ENCODE results near the gene FAM168A. TPM values are rescaled to one million over a fixed set of nuclear protein-coding genes. Genes with fewer than 3 reads are reported as not detected.
"Not testable (repeated sequence)": the region's sequence is repeated elsewhere in the genome, so short reads cannot be mapped to it uniquely, and the experiment has no call there.

The FAM168A gene
- total and polyA plus RNA-seq, 4 donors: 4.8 to 14.6 (median 9.1) TPM

DNA sequence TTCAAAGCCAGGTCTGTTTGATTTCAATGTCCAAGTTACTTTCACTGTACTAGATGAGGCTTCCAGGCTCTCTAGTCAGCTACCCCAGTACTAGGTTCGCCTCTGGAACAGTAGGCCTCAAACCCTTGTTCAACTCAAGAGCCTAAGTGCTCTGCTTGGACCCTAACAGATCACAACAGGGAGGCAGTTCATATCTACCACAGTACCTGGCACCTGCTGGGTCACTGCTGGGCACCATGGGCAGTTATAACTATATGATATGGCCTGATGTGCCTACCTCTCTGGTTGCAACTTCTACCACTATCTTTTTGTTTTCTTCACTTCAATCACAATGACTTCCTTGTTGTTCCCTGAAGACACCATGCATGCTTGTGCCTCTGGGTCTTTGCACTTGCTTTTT is 124.7 kb downstream of the FAM168A start:
- H3K9me3 ChIP-seq (ENCODE audit: control insufficient read depth in 4 of 4, low read length in 3 of 4): no peaks in the 10 kb centered on the region
- H3K4me1 ChIP-seq (ENCODE audit: control insufficient read depth in 4 of 4, insufficient read depth in 4 of 4, low read length in 3 of 4): peaks cover 0 to 9% (median 0%) of the 10 kb centered on the region in 4 donors
- no peaks in the 10 kb centered on the region for H3K27me3 ChIP-seq (ENCODE audit: control insufficient read depth in 4 of 4, insufficient read depth in 4 of 4, low read length in 3 of 4)
- H3K4me3 ChIP-seq (ENCODE audit: low read depth in 1 of 3, low read length in 3 of 3): no peak overlapping the region
- whole genome bisulfite sequencing: 93% methylated on average over 1 of the region's 1 CpG
- DNase-seq (ENCODE audit: low spot score): no peak
- no peak overlapping the region for H3K27ac ChIP-seq (ENCODE audit: low read depth in 1 of 2, low read length in 2 of 2)
- H3K36me3 ChIP-seq (ENCODE audit: control insufficient read depth in 4 of 4, insufficient read depth in 3 of 4, low read depth in 1 of 4, low read length in 3 of 4): no peaks in the 10 kb centered on the region
- H3K9ac ChIP-seq (ENCODE audit: low read depth in 1 of 2, low read length in 2 of 2): no peak overlapping the region
- TF ChIP-seq RAD21 (IDR thresholded peaks at IDR 0.05) (no peak), HNF4A (conservative IDR thresholded peaks at IDR 0.05) (no peak), FOXA2 (IDR thresholded peaks at IDR 0.05) (no peak), EGR1 (IDR thresholded peaks at IDR 0.05; ENCODE audit: low read depth in 2 of 2) (no peak), HNF4G (IDR thresholded peaks at IDR 0.05) (no peak), SP1 (IDR thresholded peaks at IDR 0.05) (no peak), NR2F2 (IDR thresholded peaks at IDR 0.05) (no peak), TAF1 (conservative IDR thresholded peaks at IDR 0.05) (no peak), GABPA (IDR thresholded peaks at IDR 0.05 in 1 of 2, conservative IDR thresholded peaks at IDR 0.05 in 1 of 2) (no peak), JUND (IDR thresholded peaks at IDR 0.05) (no peak), YY1 (IDR thresholded peaks at IDR 0.05) (no peak), ATF3 (IDR thresholded peaks at IDR 0.05) (no peak), RXRA (IDR thresholded peaks at IDR 0.05) (no peak)
- TF ChIP-seq, protein P1, sequence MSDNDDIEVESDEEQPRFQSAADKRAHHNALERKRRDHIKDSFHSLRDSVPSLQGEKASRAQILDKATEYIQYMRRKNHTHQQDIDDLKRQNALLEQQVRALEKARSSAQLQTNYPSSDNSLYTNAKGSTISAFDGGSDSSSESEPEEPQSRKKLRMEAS (IDR thresholded peaks at IDR 0.05): no peak
- TF ChIP-seq, protein P2, sequence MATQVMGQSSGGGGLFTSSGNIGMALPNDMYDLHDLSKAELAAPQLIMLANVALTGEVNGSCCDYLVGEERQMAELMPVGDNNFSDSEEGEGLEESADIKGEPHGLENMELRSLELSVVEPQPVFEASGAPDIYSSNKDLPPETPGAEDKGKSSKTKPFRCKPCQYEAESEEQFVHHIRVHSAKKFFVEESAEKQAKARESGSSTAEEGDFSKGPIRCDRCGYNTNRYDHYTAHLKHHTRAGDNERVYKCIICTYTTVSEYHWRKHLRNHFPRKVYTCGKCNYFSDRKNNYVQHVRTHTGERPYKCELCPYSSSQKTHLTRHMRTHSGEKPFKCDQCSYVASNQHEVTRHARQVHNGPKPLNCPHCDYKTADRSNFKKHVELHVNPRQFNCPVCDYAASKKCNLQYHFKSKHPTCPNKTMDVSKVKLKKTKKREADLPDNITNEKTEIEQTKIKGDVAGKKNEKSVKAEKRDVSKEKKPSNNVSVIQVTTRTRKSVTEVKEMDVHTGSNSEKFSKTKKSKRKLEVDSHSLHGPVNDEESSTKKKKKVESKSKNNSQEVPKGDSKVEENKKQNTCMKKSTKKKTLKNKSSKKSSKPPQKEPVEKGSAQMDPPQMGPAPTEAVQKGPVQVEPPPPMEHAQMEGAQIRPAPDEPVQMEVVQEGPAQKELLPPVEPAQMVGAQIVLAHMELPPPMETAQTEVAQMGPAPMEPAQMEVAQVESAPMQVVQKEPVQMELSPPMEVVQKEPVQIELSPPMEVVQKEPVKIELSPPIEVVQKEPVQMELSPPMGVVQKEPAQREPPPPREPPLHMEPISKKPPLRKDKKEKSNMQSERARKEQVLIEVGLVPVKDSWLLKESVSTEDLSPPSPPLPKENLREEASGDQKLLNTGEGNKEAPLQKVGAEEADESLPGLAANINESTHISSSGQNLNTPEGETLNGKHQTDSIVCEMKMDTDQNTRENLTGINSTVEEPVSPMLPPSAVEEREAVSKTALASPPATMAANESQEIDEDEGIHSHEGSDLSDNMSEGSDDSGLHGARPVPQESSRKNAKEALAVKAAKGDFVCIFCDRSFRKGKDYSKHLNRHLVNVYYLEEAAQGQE (IDR thresholded peaks at IDR 0.05): no peak
- TF ChIP-seq, protein P3, sequence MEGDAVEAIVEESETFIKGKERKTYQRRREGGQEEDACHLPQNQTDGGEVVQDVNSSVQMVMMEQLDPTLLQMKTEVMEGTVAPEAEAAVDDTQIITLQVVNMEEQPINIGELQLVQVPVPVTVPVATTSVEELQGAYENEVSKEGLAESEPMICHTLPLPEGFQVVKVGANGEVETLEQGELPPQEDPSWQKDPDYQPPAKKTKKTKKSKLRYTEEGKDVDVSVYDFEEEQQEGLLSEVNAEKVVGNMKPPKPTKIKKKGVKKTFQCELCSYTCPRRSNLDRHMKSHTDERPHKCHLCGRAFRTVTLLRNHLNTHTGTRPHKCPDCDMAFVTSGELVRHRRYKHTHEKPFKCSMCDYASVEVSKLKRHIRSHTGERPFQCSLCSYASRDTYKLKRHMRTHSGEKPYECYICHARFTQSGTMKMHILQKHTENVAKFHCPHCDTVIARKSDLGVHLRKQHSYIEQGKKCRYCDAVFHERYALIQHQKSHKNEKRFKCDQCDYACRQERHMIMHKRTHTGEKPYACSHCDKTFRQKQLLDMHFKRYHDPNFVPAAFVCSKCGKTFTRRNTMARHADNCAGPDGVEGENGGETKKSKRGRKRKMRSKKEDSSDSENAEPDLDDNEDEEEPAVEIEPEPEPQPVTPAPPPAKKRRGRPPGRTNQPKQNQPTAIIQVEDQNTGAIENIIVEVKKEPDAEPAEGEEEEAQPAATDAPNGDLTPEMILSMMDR (IDR thresholded peaks at IDR 0.05; ENCODE audit: low read depth, low read length, missing input control): no peak

DNA sequence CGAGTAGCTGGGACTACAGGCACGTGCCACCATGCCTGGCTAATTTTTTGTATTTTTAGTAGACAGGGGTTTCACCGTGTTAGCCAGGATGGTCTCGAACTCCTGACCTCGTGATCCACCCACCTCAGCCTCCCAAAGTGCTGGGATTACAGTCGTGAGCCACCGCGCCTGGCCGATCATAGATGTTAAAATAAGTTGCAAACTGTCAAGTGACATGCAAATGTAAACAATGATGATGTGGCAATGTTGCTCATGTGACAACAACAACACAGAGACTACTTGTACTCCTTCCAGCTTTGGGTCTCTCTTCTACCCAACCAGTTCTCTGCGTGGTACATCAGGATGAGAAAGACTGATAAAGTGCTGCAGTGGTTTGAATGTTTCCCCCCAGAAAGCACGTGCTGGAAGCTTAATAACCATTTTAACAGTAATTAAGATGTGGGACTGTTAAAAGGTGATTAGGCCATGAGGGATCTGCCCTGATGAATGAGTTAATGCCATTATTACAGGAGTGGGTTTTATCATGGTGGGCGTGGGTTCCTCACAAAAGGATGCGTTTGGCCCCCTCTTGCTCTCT is 127.8 kb downstream of the FAM168A start:
- WGBS: 93% methylated on average over 13 of the region's 13 CpGs
- not testable (repeated sequence) for H3K27ac ChIP-seq (ENCODE audit: low read depth in 1 of 2, low read length in 2 of 2)
- peak; percentile 5 for TF ChIP-seq FOXA2 (IDR thresholded peaks at IDR 0.05)

More for the DNA sequence above, 127.8 kb downstream of the FAM168A start:
- H3K27me3 ChIP-seq (ENCODE audit: control insufficient read depth in 4 of 4, insufficient read depth in 4 of 4, low read length in 3 of 4); H3K36me3 ChIP-seq (ENCODE audit: control insufficient read depth in 4 of 4, insufficient read depth in 3 of 4, low read depth in 1 of 4, low read length in 3 of 4); H3K4me1 ChIP-seq (ENCODE audit: control insufficient read depth in 4 of 4, insufficient read depth in 4 of 4, low read length in 3 of 4); H3K9ac ChIP-seq (ENCODE audit: low read depth in 1 of 2, low read length in 2 of 2); H3K9me3 ChIP-seq (ENCODE audit: control insufficient read depth in 4 of 4, low read length in 3 of 4); H3K4me3 ChIP-seq (ENCODE audit: low read depth in 1 of 3, low read length in 3 of 3); DNase-seq (ENCODE audit: low spot score): not testable (repeated sequence)

Measured in liver (tissue), 9 donors.